ENCODE results near the gene BEND3.
"Not testable (repeated sequence)": the region's sequence is repeated elsewhere in the genome, so short reads cannot be mapped to it uniquely, and the experiment has no call there.

Gene BEND3

GRCh38 chr6:107121964-107122495 lies 6.7 kb upstream of the BEND3 start:
- no peak for DNase-seq (ENCODE audit: low read depth)
- TF ChIP-seq CTCF (IDR thresholded peaks at IDR 0.05; ENCODE audit: control insufficient read depth, insufficient read depth, low read depth, low read length, missing control alignments): no peak
- H3K4me3 ChIP-seq (ENCODE audit: control insufficient read depth, low read depth, low read length): no peak overlapping the region

- no peak for TF ChIP-seq CTCF (IDR thresholded peaks at IDR 0.05; ENCODE audit: control insufficient read depth, insufficient read depth, low read depth, low read length, missing control alignments)
- DNase-seq (ENCODE audit: low read depth): no peak
- no peak overlapping the region for H3K4me3 ChIP-seq (ENCODE audit: control insufficient read depth, low read depth, low read length)
Measured at GRCh38 chr6:107121266-107121665, 6.0 kb upstream of the BEND3 start.

GRCh38 chr6:107120404-107120803 lies 5.1 kb upstream of the BEND3 start:
- H3K4me3 ChIP-seq (ENCODE audit: control insufficient read depth, low read depth, low read length): no peak overlapping the region
- no peak for TF ChIP-seq CTCF (IDR thresholded peaks at IDR 0.05; ENCODE audit: control insufficient read depth, insufficient read depth, low read depth, low read length, missing control alignments)
- no peak for DNase-seq (ENCODE audit: low read depth)

- no peak for TF ChIP-seq CTCF (IDR thresholded peaks at IDR 0.05; ENCODE audit: control insufficient read depth, insufficient read depth, low read depth, low read length, missing control alignments)
- H3K4me3 ChIP-seq (ENCODE audit: control insufficient read depth, low read depth, low read length): no peak overlapping the region
- no peak for DNase-seq (ENCODE audit: low read depth)
Measured at GRCh38 chr6:107118976-107119375, 3.7 kb upstream of the BEND3 start.

GRCh38 chr6:107118540-107118939 lies 3.2 kb upstream of the BEND3 start:
- H3K4me3 ChIP-seq (ENCODE audit: control insufficient read depth, low read depth, low read length); DNase-seq (ENCODE audit: low read depth): not testable (repeated sequence)

- DNase-seq (ENCODE audit: low read depth): no peak
- H3K4me3 ChIP-seq (ENCODE audit: control insufficient read depth, low read depth, low read length): no peak overlapping the region
- no peak for TF ChIP-seq CTCF (IDR thresholded peaks at IDR 0.05; ENCODE audit: control insufficient read depth, insufficient read depth, low read depth, low read length, missing control alignments)
Measured at GRCh38 chr6:107116931-107117330, 1.6 kb upstream of the BEND3 start.

- no peak for TF ChIP-seq CTCF (IDR thresholded peaks at IDR 0.05; ENCODE audit: control insufficient read depth, insufficient read depth, low read depth, low read length, missing control alignments)
- DNase-seq (ENCODE audit: low read depth): no peak
- H3K4me3 ChIP-seq (ENCODE audit: control insufficient read depth, low read depth, low read length): peak overlapping the region; percentile 61
Measured at GRCh38 chr6:107116328-107116892, 1.1 kb upstream of the BEND3 start.
